Measurements from ENCODE around the gene DPYSL3.

The DPYSL3 gene

DNA sequence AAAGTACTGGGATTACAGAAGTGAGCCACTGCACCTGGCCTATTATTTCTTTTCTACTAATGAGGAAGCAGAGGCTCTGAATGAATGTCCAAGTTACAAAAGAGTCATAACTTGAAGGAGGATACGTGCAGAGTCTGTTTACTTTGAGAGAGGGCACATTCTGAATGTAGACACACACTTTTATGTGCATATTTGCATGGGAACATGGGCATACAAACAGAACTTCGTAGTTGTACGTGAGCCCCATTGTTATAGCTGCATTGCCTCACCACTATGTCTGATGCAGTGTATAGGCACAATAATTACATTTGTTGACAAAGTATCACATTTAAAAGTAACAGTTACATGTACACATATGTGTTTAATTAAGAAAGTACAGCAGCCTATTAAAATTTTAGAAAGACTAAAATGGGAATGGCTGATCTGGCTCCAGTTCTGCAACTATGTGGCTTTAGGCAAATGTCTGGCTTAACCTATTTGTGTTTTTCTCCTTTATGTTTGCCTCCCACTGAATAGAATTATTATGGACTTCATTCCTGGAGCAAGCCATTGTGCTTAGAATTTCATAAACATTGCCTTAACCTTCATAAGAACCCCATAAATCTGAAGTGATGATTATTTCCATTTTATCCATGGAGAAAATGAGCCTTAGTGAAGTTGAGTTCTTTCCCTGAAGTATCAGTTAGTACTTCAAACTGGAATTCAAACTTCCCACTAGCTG is 3.0 kb upstream of the DPYSL3 start:
- DNase-seq = peak; percentile 78

GRCh38 chr5:147510885-147511284 is 1.0 kb upstream of the DPYSL3 start:
- DNase-seq = no peak

DNA sequence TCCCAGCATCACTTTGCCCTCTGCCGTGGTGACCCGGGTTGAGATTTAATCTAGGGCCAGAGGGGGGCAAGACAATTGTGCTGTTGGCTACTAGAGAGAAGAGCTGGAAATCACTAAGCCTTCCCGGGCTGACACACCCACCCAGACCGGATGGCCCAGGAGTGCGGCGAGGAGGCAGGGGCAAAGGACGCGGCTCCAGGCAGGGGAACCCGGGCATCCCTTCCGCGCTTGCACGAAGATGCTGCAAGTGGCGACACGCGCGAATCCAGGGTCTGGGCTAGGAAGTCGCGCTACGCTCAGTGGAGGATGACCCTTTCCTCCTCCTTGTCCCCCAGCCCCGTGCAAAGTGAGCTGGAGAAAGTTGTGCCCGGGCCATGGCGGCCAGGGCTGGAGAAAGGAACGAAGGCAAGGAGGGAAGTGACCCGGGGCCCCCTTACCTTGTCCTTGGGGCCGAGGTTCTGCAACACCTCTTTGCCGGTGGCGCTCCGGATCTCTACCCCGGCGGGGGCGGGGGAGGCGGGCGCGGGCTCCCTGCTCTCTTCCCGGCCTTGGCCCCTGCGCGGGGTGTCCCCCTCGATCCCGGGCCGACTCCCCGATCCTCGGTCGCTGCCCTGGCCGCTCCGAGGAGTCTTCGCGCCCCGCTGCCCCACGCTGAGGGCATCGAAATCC is 693 bp downstream of the DPYSL3 start:
- no peak for DNase-seq

DNA sequence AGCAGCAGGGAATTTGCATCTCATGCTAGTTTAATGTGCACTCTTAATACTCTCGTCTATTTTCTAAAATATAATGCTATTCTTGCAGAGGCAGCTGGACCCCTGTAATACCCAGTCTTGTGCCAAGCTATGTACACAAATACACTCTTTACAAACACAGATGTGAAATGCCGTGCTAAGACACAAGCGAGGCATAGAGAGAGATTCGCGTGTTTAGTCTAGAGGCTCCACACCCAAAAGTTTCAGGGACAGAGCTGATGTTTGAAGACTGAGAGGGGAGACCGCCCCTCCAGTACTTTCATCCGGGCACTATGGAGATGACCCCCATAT is 1.2 kb downstream of the DPYSL3 start:
- DNase-seq = no peak

DNA sequence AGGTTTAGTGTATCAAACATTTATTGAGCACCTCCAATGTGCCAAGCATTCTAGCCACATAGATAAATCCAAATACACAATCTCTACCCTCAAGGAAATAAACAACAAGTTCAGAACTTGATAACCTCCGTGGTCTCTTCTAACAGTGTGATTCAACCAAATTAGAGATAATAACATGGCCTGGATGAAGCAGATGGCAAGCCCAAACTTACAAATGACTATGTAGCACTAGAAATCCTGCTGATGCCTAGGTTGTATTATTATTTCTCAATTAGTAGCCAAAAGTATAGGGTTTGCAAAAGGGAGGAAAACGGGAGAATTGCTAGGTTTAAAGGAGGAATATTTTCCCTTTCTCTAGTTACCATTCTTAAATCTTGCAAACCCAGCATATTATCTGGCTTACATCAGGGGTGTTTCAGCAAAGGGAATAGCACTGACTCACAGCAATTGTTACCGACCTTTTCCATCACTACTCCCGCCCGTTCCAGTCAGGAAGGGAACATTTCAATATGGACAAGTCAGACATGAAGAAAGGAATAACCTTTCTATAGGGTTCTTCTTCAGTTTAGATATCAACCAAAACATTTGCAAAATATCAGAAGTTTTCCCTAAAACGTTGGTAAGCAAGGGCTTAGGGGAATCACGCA is 2.3 kb downstream of the DPYSL3 start:
- DNase-seq = peak; percentile 68

DNA sequence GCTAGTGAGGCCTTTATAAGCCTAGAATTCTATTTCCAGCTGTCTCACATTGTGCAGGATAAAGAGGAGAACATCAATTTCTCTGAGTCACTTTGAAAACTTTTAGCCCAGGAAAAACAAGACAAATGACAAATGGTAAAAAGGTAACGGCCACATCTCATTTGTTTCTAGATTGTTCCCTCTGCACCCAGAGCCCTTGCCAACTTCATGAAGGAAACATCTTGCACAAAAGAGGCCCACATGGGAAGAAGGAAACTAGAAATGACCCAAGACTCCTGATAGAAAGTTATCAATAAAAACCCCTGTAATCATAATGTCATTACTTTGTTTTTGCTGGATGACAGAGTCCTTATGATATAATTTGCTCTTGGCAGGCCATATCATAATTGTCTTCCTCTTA is 5.3 kb downstream of the DPYSL3 start:
- no peak for DNase-seq

DNA sequence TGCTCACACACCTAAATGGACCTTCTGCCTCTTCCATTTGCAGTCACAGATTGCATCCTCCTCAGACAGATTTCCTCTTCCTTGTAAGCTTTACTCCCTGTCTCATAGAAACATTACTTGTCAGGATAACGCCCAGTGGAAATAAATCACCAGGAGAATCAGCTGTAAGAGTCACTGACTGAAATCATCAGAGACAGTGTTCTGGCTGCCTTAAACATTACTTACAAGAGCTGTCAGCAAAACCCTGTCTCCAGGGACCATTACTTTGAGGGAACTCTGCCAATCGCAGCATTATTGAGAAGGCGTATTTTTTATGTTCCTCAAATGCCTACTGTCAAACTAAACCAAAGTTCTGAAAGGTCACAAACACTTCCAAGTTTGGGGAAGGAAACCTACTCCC is 5.9 kb downstream of the DPYSL3 start:
- DNase-seq = peak; percentile 96

DNA sequence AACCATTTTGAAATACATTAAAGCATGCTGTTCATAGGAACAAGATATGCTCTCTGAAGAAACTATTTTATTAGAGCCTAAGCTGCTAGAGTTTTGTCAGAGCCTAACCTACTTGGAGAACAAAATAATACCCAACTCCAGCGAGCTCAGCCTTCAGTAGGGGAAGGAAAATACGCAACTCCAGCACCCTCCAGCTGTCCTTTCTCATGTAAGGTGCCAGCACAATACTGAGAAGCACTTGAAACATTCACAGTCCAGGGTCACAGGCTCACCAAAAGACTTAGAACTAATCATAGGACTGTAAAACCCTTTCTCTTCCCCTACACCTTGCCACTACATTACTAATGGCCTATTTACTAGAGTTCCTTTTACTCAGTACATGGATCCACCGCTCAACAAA is 18.9 kb downstream of the DPYSL3 start:
- DNase-seq = no peak

GRCh38 chr5:147487031-147487750 is 22.7 kb downstream of the DPYSL3 start:
- no peak for DNase-seq

GRCh38 chr5:147485814-147486213 is 24.1 kb downstream of the DPYSL3 start:
- DNase-seq = no peak

DNA sequence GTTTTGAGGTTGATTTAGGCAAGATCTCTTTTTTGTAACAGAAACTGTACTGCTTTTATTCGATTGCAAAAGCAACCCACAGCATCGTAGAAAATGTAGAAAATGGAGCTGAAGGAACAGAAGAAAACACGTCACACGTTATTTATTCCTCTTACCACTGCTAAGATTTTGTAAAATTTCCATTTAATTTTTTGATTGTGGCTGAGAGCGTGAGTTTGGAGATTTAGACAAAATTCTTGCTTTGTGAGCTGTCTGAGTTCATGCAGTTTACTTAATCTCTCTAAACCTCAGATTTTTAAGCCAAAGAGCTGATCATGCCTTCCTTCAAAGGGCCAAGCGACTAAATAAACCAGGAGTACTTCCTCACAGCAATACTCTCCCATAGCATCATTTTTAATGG is 24.8 kb downstream of the DPYSL3 start:
- peak; percentile 73 for DNase-seq

- peak; percentile 29 for DNase-seq
These were observed 25.2 kb downstream of the DPYSL3 start for GRCh38 chr5:147484708-147485020.

DNA sequence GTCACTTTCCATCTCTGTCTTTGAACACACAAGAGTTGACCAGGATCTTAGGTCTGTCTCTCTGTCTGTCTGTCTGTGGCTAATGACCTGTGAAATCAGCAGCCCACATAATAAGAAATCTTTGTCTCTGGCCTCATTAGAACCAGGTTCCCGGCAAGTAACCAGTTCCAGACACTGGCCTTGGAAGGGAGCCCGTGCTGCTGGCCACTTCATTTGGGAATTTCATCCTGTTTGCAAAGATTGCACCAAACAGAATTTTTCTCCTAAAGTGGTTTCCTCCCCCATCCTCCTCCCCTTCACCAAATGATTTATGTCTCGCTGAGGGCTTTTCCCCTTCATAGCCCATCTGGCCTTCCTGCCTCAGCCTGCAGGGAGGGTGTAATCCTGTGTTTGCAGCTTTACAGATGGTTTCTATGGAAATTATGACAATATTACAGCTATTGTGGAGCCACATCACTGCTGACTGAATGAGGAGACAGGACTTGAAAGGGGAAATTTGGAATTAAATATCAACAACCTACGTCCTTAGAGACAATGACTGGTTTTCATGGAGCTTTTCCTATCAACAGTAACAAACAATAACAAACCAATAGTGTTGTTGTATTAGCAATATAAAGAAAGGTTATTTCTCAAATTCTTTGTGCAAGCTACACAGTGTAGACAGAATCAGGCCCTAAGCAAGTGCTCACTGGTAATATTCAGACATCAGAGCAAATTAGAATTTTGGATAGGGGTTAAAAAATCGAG is 25.7 kb downstream of the DPYSL3 start:
- peak; percentile 100 for DNase-seq

- DNase-seq = no peak
These were observed 26.6 kb downstream of the DPYSL3 start for GRCh38 chr5:147483188-147483790.

GRCh38 chr5:147482706-147483180 is 27.1 kb downstream of the DPYSL3 start:
- DNase-seq = no peak

- peak; percentile 61 for DNase-seq
These were observed 27.8 kb downstream of the DPYSL3 start for GRCh38 chr5:147481874-147482705.

DNA sequence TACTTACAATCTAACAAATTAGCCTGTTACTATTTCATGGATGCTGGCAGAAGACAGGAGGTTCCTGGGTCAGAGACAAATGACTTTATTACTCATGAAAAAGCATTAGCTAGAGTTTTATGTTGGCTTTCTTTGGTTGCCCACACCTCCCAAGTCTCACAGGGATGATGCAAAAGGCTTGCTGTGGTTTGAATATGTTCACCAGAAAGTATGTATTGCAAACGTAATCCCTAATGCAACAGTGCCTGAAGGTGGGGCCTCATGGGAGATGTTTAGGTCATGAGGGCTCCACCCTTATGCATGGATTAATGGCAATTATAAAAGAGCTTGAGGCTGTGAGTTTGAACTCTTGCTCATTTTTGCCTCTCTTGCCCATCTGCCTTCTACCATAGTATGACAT is 28.5 kb downstream of the DPYSL3 start:
- DNase-seq = peak; percentile 90

GRCh38 chr5:147479949-147480348 is 29.9 kb downstream of the DPYSL3 start:
- DNase-seq = peak; percentile 70

GRCh38 chr5:147479444-147479843 is 30.4 kb downstream of the DPYSL3 start:
- DNase-seq = peak; percentile 67

- no peak for DNase-seq
These were observed 35.7 kb downstream of the DPYSL3 start for GRCh38 chr5:147474140-147474539.
